ENCODE results near the gene RPL37A. TPM values are rescaled to one million over a fixed set of nuclear protein-coding genes. Genes with fewer than 3 reads are reported as not detected.

Gene RPL37A
- total RNA-seq, 4 donors from 2014 or later = 59.1 to 1,456 (median 761) TPM

GRCh38 chr2:216469661-216470060 lies 29.0 kb upstream of the RPL37A start:
- peaks cover 0 to 8% (median 0%) of the 10 kb centered on the region in 4 donors for H3K36me3 ChIP-seq
- intact Hi-C loops (cut with DNase I; ENCODE audit: low total_unique reads) = no loop called here

DNA sequence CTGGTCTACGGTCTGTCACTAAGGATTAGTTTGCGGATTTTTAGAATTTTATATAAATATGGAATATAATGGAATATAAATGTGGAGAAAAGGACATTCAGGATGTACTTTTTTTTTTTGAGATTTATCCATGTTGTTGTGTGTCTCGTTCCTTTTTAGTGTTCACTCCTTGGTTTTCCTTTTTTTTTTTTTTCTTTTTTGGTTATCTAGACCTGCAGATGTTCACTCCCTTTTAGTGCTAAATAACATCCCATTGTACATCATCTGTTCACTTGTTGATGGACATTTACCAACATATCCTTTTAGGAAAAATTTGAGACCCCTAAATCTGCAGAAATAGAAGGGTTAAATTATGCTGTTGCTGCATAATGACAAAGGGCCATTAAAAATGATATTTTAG lies 25.5 kb upstream of the RPL37A start:
- DNase-seq = no peak
- H3K27me3 ChIP-seq = no peaks in the 10 kb centered on the region
- H3K4me1 ChIP-seq = no peaks in the 10 kb centered on the region
- no peak for TF ChIP-seq POLR2AphosphoS5 (IDR thresholded peaks at IDR 0.05)
- no peak for TF ChIP-seq EP300 (IDR thresholded peaks at IDR 0.05; ENCODE audit: low read depth)
- TF ChIP-seq POLR2A (IDR thresholded peaks at IDR 0.05) = no peak
- intact Hi-C loops (cut with DNase I; ENCODE audit: low total_unique reads) = no loop called here
- no peaks in the 10 kb centered on the region for H3K9me3 ChIP-seq
- 83 to 100% methylated on average over 3 of the region's 3 CpGs for WGBS, 2 donors (ENCODE audit: low coverage in 1 of 2)
- peaks cover 0 to 12% (median 0%) of the 10 kb centered on the region in 4 donors for H3K36me3 ChIP-seq
- no peak overlapping the region for H3K27ac ChIP-seq
- in situ Hi-C loops (cut with MboI; ENCODE audit: low pct_ligation_motif_present in 1 of 4, low pct_unique_long_range_greater_than_20kb in 1 of 4, low sequenced_read_pairs in 3 of 4) = no loop called here
- H3K4me3 ChIP-seq = no peak overlapping the region

More at GRCh38 chr2:216469661-216470060, 29.0 kb upstream of the RPL37A start:
- Histone ChIP-seq H3K9me3 (no peaks in the 10 kb centered on the region), H3K4me3 (no peak overlapping the region), H3K4me1 (no peaks in the 10 kb centered on the region), H3K27ac (no peak overlapping the region), H3K27me3 (no peaks in the 10 kb centered on the region)
- no peak for DNase-seq
- in situ Hi-C loops (cut with MboI; ENCODE audit: low pct_ligation_motif_present in 1 of 4, low pct_unique_long_range_greater_than_20kb in 1 of 4, low sequenced_read_pairs in 3 of 4) = no loop called here
- TF ChIP-seq POLR2AphosphoS5 (IDR thresholded peaks at IDR 0.05) = no peak
- TF ChIP-seq EP300 (IDR thresholded peaks at IDR 0.05; ENCODE audit: low read depth) = no peak
- no peak for TF ChIP-seq POLR2A (IDR thresholded peaks at IDR 0.05)
- TF ChIP-seq, protein P1, sequence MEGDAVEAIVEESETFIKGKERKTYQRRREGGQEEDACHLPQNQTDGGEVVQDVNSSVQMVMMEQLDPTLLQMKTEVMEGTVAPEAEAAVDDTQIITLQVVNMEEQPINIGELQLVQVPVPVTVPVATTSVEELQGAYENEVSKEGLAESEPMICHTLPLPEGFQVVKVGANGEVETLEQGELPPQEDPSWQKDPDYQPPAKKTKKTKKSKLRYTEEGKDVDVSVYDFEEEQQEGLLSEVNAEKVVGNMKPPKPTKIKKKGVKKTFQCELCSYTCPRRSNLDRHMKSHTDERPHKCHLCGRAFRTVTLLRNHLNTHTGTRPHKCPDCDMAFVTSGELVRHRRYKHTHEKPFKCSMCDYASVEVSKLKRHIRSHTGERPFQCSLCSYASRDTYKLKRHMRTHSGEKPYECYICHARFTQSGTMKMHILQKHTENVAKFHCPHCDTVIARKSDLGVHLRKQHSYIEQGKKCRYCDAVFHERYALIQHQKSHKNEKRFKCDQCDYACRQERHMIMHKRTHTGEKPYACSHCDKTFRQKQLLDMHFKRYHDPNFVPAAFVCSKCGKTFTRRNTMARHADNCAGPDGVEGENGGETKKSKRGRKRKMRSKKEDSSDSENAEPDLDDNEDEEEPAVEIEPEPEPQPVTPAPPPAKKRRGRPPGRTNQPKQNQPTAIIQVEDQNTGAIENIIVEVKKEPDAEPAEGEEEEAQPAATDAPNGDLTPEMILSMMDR (IDR thresholded peaks at IDR 0.05) = no peak

DNA sequence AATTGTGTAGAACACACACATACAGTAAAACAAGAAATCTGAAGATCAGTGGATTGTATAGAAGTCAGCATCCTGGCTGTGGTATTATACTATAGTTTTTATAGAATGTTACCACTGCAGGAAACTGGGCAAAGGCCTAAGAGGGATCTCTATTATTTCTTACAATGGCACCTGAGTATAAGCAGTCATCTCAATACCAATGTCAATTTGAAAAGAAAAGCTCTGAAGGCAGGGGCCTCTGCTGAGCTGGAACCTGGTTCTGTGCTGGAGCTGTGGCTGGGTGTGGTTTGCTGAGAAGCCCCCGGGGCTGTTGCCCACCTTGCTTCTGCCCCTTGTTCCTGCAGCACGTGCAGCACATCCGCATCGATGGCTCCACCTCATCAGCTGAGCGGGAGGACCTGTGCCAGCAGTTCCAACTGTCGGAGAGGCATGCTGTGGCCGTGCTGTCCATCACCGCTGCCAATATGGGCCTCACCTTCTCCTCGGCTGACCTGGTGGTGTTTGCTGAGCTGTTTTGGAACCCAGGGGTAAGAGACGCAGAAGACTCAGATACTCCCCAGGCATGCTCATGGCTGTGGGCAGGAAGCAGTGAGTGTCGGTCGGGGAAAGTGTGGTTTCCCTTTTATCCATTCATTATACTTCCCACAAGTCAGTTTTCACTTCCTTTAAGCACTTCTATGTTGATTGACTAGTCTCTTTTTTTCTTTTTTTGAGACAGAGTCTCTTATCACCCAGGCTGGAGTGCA lies 23.5 kb upstream of the RPL37A start:
- intact Hi-C loops (cut with DNase I; ENCODE audit: low total_unique reads) (no loop called here), in situ Hi-C loops (cut with MboI; ENCODE audit: low pct_ligation_motif_present in 1 of 4, low pct_unique_long_range_greater_than_20kb in 1 of 4, low sequenced_read_pairs in 3 of 4) (no loop called here)
- no peaks in the 10 kb centered on the region for H3K27me3 ChIP-seq
- no peak overlapping the region for H3K27ac ChIP-seq
- no peaks in the 10 kb centered on the region for H3K9me3 ChIP-seq
- no peak overlapping the region for H3K4me3 ChIP-seq
- DNase-seq = no peak
- WGBS, 2 donors (ENCODE audit: low coverage in 1 of 2) = 70 to 80% methylated on average over 3 to 12 of the region's 12 CpGs
- peaks cover 0 to 21% (median 4%) of the 10 kb centered on the region in 4 donors for H3K36me3 ChIP-seq
- no peak for TF ChIP-seq POLR2A (IDR thresholded peaks at IDR 0.05)
- no peak for TF ChIP-seq EP300 (IDR thresholded peaks at IDR 0.05; ENCODE audit: low read depth)
- TF ChIP-seq, protein P1 (IDR thresholded peaks at IDR 0.05) = no peak
- no peak for TF ChIP-seq POLR2AphosphoS5 (IDR thresholded peaks at IDR 0.05)
- H3K4me1 ChIP-seq = no peaks in the 10 kb centered on the region

DNA sequence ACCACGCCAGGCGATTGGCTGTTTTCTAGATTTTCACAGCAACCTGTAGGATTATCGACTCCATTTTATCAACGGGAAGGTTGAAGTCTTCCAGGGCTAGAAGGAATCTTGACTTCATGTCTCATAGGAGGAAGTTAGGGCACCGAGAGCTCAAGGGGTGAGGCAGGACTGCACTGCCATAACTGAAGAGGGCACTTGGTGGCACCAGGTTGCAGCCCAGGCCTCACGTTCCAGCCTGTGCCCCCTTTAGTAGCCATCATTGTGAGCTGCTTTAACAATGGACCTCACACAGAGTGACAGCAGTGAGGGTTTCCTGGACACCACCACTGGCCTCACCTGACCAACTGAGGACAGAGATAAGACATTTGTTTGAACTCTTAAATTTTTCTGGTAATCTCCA lies 22.9 kb upstream of the RPL37A start:
- intact Hi-C loops (cut with DNase I; ENCODE audit: low total_unique reads) (no loop called here), in situ Hi-C loops (cut with MboI; ENCODE audit: low pct_ligation_motif_present in 1 of 4, low pct_unique_long_range_greater_than_20kb in 1 of 4, low sequenced_read_pairs in 3 of 4) (no loop called here)
- peaks cover 0 to 23% (median 4%) of the 10 kb centered on the region in 4 donors for H3K36me3 ChIP-seq
- TF ChIP-seq POLR2AphosphoS5 (IDR thresholded peaks at IDR 0.05) (no peak), POLR2A (IDR thresholded peaks at IDR 0.05) (no peak), EP300 (IDR thresholded peaks at IDR 0.05; ENCODE audit: low read depth) (no peak)
- TF ChIP-seq, protein P1 (IDR thresholded peaks at IDR 0.05) = no peak
- H3K4me3 ChIP-seq = no peak overlapping the region
- no peak for DNase-seq
- H3K9me3 ChIP-seq = no peaks in the 10 kb centered on the region
- WGBS, 2 donors (ENCODE audit: low coverage in 1 of 2) = 91 to 100% methylated on average over 1 to 6 of the region's 6 CpGs
- no peaks in the 10 kb centered on the region for H3K4me1 ChIP-seq
- no peak overlapping the region for H3K27ac ChIP-seq
- H3K27me3 ChIP-seq = no peaks in the 10 kb centered on the region
